HG02870 (cell line): ENCODE data around the gene SLC6A13.
"Not testable (repeated sequence)": the region's sequence is repeated elsewhere in the genome, so short reads cannot be mapped to it uniquely, and the experiment has no call there.

Experiments
- ATAC-seq: cut with Tn5 transposase; IDR thresholded peaks from one replicate; pipeline ENCODE4 v1.9.1; 2021; ENCODE audit warnings: mild to moderate bottlenecking, moderate library complexity; ENCODE audit not compliant: unreplicated experiment

Gene SLC6A13

GRCh38 chr12:262817-263216 is at the start of gene SLC6A13:
Gene SLC6A13 (minus strand): TSS chr12:262836. CDS start chr12:260052, 2,784 bp downstream.
- no peak for ATAC-seq

- no peak for ATAC-seq
Measured at GRCh38 chr12:308511-308910, 45.9 kb upstream of the SLC6A13 start.

GRCh38 chr12:307406-307805 is 44.8 kb upstream of the SLC6A13 start:
- ATAC-seq, result no peak

GRCh38 chr12:304805-305204 is 42.2 kb upstream of the SLC6A13 start:
- ATAC-seq, result no peak

GRCh38 chr12:302766-303165 is 40.1 kb upstream of the SLC6A13 start:
- ATAC-seq, result not testable (repeated sequence)

DNA sequence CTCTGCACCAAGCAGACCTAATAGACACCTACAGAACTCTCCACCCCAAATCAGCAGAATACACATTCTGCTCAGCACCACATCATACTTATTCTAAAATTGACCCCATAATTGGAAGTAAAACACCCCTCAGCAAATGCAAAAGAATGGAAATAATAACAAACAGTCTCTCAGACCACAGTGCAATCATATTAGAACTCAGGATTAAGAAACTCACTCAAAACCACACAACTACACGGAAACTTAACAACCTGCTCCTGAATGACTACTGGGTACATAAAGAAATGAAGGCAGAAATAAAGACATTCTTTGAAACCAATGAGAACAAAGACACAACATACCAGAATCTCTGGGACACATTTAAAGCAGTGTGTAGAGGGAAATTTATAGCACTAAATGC is 37.5 kb upstream of the SLC6A13 start:
- ATAC-seq, result not testable (repeated sequence)

DNA sequence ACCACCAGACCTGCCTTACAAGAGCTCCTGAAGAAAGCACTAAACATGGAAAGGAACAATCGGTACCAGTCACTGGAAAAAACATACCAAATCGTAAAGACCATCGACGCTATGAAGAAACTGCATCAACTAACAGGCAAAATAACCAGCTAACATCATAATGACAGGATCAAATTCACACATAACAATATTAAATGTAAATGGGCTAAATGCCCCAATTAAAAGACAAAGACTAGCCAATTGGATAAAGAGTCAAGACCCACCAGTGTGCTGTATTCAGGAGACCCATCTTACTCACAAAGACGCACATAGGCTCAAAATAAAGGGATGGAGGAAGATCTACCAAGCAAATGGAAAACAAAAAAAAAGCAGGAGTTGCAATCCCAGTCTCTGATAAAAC is 36.9 kb upstream of the SLC6A13 start:
- ATAC-seq, result not testable (repeated sequence)

GRCh38 chr12:298059-298458 is 35.4 kb upstream of the SLC6A13 start:
- not testable (repeated sequence) for ATAC-seq

DNA sequence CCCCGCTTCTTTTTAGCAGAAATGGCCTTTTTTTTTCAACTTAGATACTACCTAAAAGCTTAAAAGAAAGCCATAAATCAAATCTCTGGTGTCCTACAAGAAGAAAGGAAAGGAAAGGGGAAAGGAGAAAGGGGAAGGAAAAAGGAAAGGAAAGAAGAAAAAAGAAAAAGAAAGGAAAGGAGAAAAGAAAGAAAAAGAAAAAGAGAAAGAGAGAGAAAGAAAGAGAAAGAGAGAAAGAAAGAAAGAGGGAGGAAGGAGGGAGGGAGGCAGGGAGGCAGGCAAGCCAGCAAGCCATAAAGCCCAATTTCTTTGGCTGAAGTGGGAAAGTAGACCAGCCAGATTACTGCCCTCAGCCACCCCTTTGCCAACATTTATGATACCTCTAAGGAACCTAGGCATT is 32.5 kb upstream of the SLC6A13 start:
- no peak for ATAC-seq

GRCh38 chr12:293199-293598 is 30.6 kb upstream of the SLC6A13 start:
- no peak for ATAC-seq

DNA sequence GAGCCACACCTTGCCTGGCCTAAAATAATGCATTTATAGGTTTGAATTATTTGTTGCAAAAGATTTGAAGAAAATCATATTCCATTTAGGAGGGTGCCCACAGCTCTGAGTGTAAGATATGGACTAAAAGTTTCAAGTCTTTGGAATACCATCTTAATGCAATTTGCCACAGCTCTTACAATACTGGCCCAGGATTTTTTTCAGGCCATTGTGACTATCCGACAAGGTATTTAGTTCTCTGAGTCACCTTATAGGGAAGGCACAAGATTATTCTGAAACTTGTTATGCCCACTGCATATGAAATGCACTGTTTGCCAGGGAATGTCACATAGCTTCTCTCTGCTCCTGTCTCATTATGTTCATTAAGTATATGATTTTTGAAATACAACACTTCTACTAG is 29.6 kb upstream of the SLC6A13 start:
- no peak for ATAC-seq

DNA sequence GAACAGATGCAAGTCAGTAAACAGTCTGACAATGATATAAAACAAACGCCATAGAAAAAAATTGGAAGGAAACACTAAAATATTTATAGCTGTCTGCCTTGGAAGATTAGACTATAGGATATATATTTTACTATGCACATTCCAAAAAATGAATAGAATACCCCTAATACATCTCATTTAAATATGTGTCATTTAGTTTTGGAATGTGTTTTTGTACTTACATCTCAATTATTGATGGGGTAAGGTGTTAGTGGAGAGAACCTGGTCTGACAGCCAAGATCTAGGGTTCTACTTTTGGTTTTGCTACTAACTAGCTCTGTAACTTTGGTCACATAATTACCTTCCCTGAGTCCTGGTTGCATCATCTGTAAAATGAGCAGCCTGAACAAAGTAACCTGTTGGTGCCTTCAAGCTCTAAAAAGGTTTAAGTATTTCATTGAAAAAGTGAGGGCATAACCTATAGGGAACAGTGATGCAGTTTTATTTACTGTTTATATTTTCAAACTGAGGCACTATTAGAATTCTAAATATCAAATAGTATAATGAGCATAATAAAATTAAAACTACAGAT is 28.6 kb upstream of the SLC6A13 start:
- ATAC-seq, result no peak

DNA sequence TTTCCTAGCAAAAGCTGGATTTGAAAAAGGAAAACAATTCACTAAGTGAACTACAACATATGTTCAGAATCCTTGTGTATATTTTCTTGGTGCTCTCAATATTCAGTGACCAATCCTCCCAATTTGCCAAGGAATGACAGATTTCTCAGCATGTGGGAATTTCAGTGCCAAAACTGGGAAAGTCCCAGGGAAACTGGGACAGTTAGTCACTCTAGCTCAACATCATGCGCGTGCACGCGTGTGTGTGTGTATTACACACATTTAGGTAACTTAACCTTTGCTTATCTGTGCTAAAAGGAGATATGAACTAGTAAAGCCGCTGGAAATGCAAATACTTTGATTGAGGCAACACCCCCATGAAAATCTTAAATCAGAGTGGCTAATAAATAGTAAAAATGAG is 26.1 kb upstream of the SLC6A13 start:
- no peak for ATAC-seq

- no peak for ATAC-seq
Measured at GRCh38 chr12:286531-287300, 24.1 kb upstream of the SLC6A13 start.

DNA sequence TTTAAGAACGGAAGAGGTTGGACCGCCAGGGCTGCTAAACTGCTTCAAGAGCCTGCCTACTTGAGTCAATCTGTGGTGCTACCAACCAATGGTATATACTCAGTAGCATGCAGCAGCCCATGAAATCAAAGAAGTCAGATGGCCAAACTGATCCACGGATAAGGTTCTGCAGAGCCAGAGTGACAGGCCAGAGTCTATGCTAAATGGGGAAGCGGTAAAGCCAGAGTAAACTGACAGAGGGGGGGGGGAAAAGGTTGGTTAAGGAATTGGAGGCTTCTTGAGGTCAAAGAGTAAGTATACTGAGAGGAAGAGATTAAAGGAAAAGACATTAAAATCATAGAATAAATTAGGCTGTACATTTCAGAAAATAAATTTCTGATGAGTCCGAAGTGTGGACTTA is 15.4 kb upstream of the SLC6A13 start:
- ATAC-seq, result no peak

GRCh38 chr12:275812-276211 is 13.2 kb upstream of the SLC6A13 start:
- ATAC-seq, result no peak

DNA sequence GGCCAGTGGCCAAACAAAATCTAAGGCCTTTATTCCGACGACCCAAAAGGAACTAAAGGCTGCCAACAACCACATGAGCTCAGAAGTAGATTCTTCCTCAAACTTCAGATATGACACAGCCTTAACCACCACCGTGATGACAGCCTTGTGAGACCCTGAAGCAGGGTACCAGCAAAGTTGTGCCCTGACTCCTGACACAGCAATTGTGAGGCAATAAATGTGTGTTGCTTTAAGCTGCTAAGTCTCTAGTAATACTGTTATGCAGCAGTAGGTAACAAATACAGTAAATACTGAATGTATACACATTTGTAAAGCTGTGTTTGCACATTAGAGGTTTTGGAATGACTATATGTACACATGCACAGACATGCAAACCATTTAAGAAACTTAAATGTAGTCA is 10.7 kb upstream of the SLC6A13 start:
- no peak for ATAC-seq

GRCh38 chr12:272942-273341 is 10.3 kb upstream of the SLC6A13 start:
- ATAC-seq, result no peak

DNA sequence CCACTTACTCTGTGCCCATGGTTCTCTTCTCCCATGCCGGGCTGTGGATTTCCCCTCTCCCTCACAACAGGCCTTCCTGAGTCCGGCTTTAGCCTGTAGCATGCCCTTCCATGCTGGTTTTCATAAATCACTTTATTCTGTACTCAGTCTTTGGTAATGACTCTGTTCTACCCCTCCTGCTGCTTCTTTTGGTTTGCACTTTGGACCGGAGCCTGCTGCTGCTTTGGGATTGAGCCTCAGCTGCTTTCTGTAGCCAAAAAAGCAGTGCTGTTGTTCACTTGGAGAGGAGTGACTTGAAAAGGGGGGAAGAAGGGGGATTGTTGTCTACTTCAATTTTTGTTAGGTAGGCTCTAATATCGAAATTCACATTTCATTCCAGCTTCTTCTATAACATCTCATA is 8.5 kb upstream of the SLC6A13 start:
- no peak for ATAC-seq

DNA sequence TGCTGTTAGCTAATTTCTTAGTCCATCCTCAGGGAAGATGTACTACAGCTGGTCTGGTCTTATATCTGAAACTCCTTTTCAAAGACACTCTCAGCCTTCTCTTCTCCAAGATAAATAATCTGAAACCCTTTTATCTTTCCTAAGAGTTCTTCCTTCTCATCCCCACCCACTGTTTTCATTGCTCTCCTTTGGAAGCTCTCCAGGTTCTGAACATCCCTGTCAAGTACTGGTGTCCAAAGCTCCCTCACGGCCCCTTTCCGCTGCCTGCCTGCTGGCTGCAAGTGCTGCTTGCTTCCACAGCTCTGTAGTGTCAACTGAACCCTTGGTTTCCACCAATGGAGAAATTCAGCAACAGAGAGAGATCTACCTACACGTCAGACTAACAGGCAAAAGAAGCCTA is 6.6 kb upstream of the SLC6A13 start:
- ATAC-seq, result no peak

DNA sequence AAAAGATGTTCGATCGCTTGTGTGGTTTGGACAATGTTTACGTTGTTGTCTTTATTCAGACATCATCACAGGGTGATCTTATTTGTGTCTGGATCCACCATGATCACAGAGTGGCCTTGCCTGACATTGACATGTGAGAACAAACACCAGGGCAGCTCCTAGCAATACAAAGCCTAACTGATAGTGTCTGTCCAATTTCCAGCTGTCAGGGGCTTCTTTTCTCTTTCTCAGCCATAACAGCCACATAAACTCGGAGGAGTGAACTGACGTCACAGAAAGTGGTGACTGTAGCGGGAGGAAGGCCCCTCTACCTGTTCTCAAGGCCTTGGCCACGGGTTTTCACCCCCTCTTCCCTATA is 5.8 kb upstream of the SLC6A13 start:
- no peak for ATAC-seq

GRCh38 chr12:267581-268482 is 5.2 kb upstream of the SLC6A13 start:
- ATAC-seq, result no peak
